Measurements from ENCODE around the gene RARRES1.

The RARRES1 gene

DNA sequence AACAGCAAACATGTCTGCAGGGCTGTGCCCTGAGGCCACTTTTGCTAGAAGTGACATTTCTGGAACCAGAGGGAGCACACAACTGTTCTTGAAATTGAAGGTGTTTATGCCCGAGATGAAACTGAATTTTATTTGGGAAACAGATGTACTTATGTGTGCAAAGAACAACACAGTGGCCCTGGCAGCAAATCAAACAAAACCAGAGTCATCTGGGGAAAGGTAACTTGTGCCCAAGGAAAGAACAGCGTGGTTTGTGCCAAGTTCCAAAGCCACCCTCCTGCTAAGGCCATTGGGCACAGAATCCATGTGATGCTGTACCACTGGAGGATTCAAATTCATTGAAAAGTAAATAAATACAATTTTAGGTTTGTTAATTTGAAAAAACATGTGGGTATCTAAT lies 31.2 kb upstream of the RARRES1 start:
- no peak for DNase-seq

DNA sequence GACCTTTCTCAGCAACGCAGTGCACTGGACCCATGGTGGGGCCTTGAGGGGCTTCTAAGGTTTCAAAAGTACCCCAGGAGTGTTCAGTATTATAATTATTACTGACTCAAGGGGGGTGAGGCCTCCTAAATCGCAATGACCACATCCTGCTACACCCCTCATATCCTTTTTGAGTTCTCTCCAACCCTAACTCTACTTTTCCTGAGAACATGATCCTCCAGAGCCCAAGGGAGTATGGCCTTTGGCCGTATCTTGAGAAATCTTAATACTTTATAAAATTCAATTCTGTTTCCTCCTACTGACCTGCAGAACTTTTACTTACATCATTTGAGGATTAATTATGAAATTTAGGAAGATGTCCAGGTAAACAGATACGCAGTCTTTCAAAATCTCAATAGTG lies 30.4 kb upstream of the RARRES1 start:
- no peak for DNase-seq

DNA sequence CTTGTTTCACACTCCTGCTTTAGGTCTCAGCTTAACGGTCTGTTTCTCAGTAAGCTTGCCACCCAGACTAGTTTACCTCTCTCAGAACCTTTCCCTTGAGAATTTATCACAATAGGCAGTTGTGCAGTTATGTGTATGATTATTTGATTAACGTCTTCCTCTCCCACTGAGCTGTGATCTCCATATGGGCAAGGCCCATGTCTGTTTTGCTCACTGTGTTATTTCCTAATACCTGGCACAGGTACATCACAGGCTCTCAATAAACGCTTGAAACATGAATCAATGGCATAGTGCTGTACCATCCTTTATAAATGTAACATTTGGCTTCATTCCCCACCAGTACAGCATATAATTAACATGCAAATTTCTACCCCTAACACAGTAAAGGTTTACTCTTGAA lies 29.1 kb upstream of the RARRES1 start:
- no peak for DNase-seq

DNA sequence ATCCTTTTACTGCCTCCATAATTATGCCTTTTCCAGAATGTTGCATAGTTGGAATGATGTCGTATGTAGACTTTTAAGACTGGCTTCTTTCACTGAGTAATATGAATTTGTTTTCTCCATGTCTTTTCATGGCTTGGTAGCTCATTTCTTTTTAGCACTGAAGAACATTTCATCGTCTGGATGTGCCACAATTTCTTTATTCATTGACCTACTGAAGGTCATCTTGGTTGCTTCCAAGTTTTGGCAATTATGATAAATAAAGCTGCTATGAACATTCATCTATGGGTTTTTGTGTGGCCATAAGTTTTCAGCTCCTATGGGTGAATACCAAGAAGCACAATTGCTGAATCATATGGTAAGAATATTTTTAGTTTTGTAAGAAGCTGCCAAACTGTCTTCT lies 23.2 kb upstream of the RARRES1 start:
- no peak for DNase-seq

DNA sequence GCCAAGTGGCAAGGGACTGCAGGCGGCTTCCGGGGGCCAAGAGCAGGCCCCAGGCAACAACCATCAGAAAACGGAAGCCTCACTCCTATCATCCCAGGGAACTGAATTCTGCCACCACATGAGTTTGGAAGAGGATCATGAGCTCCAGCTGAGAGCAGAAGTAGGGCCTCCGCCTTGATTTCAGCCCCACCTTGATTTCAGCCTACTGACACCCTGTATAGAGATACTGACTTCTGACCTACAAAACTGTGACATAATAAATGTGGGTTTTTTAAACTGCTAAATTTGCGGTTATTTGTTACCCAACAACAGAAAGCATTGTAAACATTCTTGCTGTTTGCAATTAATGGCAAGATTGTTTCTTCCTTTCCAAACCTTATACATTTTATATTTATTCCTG lies 21.6 kb upstream of the RARRES1 start:
- no peak for DNase-seq

DNA sequence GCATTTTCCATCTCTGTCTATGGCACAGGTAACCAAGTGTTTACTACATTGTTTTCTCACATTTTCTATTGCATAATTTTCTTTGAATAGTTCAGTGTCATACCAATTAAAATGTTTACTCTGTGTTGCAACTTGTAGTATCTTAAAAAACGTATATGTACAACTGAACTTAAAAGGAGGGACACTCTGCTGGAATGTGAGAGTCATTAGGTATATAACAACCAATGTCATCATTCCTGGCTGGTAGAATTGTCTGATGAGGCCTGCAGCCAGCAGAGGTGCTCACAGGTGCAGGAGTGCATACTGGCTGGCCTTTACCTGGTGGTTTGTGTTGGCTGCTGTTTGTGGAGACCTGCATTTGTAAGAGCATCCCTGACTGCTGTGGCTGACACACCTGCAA lies 19.1 kb upstream of the RARRES1 start:
- DNase-seq: no peak

DNA sequence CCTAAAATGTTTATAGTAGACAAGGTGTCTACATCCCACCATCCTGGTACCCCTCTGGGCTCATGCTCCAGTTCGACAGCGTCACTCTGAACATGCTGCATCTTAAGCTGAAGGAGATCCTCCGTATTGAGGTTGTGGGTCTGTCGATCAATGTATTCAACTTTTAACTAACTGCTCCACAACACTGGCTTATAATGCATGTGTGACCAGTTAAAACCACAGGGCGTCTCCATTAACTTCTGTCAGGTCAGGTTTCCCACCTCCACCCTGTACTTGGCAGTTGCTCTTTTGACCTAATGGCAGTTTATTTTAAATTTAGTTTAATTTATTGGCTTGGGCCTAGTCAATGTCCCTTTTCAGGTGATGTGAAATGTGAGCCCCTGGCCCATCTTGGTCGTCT lies 17.8 kb upstream of the RARRES1 start:
- DNase-seq: no peak

DNA sequence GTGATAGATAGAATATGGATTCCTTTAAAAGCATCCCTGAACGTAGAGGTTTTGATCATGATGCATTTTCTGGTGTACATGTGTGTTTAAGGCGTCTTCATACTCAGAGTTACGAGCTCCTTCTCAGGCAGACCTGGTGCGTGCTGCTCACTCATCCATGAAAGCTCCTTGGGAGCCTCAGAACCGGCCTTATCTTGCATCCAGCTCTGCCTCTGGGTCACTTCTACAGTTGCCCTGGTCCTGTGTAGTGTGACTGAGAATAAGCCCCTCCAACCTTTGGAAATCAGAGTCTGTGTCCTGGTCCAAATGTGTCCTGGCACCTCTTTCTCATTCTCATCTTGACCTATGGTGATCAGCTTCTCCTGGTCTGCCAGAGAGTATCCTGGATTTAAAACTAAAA lies 17.3 kb upstream of the RARRES1 start:
- DNase-seq: no peak

DNA sequence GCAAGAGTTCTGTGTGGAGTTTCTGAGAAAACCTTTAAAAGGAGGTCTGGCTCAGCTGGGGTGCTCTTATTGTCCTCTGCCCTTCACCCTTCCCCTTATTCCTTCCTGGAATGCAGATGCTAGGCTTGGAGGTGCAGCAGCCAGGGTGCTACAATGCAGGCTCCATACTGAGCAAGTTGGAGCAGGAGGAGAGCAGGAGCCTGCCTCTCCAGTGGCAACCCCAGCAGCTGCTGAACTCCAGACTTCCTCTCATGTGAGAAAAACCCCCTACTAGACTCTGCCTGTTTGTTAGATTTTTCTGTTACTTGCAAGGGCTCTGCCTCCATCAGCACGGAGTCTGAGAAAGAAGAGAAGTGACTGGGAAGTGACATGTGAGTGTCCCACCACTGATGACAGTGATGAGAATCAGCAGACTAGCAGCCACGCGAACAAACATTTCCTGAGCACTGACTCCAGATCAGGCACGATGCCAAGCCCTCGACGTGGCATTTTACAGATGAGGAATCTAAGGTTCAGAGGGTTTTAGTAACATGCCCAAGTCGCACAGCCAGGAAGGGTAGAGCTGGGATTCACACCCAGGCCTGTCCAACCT lies 16.1 kb upstream of the RARRES1 start:
- peak; percentile 86 to 90 (median 88) for DNase-seq

DNA sequence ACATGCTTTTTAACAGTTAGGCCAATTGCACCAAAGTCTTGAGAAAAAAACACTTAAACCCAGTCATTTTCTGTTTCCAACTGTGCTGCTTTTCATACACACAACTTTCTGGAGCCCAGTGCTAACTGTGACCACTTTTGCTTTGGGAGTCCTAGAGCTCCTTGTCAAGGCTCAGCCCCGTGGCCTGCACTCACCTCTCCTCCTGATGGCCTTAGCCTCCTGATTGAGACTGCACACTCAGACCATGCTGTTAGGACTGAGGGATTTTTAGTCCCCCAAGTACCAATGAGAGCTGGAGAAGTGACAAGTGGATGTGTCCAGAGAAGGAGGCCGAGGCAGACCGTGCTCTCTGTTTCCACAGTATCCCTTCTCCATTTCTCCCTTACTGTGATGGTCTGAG lies 15.2 kb upstream of the RARRES1 start:
- no peak for DNase-seq

DNA sequence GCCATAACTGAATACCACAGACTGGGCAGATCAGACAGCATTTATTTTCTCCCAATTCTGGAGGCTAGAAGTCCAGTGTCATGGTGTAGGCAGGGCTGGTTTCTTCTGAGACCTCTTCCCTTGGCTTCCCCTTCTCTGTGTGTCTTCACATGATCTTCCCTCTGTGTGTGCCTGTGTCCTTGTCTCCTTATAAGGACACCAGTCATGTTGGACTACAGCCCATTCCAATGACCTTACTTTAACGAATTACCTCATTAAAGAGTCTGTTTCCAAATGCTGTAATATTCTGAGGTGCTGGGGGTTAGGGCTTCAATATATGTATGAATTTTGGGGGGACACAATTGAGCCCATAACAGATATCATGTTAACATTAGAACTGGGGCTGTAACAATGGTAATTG lies 13.3 kb upstream of the RARRES1 start:
- no peak for DNase-seq

DNA sequence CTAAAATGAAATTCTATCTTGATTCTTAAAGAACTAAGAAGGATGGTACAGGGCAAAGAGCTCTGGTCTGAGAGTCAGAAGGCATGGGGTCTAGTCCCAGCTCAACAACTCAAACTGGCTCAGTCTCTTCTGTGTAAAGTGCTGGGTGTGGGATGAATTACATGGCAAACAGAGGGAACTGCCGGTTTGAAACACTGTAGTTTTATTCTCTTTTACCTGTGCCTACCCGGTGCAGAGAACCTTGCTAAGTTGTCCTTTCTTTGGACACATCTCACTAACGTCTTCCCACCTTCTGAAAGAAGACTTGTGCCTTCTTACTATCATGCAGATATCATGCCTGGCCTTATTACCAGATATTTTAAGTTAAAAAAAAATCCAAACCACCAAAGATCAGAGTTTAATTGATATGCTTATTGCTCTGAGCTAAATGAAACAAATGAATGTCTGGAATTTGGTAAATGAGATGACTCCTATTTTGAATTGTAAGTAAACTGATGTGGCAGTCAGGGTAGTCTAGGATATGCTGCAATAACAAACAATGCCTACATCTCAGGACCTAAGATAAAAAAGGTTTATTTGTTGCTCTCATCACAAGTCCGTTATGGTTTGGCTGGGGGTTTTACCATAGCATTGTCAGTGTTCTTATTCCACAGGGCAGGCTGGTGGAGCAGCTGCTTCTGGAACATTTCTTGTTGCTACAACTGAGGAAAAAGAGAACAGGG lies 12.5 kb upstream of the RARRES1 start:
- DNase-seq: no peak

DNA sequence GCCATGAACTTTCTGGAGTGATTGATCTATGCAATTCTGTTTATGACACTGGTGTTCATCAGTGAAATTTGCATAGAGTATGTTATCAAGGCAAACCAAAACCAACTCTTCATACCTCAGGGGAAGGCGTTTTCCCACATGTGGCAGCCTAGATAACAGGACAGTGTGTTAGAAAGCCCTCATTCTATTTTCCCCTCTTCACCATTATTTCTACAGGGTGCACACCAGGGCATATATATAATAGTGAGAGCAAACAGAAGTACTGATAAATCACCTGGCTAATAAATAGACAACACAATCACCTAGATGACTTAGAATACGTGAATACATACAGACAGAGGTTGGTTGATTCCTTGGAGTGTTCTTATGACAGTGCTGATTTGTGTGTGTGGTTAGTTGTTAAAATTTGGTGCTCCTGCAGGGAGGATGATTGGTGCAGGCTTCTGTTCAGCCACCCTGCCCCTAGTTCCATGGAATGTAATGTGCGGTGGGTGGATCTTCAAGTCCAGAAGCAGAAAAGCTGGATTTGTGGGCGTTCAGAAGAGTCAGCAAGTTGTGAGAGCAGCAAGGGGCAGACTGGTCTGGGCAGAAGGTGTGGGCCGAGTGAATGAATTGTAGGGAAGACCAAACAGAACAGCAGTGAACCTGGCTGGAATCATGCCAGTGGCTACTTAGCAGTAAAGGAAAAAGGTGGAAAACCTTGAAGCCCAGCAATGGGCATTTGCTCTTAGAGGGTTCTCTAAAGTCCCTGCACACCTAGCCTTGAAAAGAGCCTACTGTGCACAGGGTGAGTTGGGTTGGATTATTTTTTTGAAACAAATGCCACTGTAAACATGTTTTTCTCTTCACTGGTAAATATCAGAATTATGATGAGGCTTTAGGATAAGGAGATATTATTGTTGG lies 11.7 kb upstream of the RARRES1 start:
- DNase-seq: no peak

DNA sequence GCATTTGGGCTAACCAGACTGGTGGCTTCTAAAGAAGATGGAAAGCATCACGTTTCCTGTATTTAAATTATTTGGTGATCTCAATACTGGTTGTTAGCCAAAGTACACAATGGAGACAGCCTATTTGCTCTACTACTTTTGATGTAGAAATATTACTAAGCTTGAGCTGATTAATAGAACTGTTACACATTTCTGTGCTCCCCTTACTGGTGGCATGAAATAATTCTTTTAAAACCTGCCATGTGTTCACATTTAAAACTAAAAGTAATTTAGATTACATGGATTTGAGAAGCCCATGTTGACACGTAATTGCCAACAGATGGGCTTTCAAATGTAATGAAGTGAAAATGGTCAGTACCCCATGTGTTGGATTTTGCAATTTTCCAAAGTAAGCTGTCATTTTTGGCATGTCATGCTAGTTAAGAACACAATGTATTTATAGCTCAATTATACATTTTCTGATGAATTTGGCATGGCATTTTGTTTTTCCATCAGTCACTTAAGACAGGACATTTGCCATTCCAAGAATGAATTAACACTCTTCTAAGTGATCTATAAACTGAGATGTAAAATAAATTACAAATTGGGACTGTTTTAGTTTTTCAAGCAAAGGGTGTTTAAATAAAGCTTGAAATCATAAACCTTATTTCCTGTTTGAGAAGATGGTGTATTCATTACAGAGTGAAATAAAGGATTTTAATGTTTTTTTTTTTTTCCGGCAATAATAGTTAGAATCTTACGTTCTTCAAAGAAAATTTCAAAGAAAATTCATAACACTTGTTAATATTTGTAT lies 10.8 kb upstream of the RARRES1 start:
- no peak for DNase-seq

DNA sequence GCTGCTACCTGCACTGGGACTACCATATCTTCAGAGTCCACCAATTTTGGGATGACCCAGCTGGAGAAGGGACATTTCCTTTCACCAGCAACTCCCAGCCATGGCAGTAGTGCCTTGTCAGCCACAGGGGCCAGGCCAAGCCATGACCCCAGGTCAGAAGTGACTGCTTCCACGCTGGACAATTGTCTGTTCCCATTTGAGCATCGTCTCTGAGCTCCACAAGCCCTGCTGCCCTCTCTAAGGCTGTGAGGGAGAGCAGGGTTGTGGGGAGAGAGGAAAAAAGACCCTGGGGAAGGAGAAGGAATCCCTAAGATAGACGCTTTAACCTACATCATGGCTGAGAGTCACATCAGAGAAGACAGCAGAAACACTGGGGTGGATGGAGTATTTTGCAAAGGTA lies 7.4 kb upstream of the RARRES1 start:
- no peak for DNase-seq

DNA sequence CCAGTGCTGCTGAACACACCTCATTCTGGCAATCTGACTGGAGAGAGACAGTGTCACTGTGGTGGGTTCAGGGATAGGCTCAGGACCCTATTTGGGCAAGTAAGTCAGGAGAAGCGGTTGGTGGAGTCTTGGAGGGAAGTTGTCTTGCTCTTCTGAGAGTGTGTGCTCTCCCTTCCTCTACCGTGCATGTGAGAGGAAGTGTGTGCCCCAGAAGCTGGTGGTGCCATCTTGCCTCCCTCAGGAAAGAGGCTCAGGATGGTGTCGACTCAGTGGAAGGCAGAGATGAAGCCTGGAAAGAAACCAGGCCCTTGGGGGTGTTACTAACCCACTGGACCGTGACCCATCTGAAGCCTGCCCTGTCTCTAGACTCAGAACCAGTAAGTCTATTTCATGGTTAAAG lies 6.8 kb upstream of the RARRES1 start:
- DNase-seq: no peak

DNA sequence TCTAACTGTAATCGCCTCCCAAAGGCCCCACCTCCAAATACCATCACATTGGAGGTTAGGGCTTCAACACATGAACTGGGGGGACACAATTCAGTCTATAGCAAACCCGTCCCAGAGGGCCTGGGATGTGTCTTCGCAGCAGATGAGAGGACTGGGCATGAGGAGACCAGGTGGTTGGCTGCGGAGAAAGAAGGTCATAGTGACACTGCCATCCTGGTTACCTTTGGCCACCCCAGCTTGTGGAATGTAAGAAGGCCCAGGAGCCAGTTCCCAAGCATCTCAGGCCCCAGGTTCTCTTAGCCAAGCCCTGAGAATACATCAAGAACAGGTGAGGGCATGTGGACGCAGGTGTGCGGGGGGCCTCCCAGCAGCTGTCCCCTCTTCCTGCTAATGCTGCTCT lies 6.4 kb upstream of the RARRES1 start:
- no peak for DNase-seq

DNA sequence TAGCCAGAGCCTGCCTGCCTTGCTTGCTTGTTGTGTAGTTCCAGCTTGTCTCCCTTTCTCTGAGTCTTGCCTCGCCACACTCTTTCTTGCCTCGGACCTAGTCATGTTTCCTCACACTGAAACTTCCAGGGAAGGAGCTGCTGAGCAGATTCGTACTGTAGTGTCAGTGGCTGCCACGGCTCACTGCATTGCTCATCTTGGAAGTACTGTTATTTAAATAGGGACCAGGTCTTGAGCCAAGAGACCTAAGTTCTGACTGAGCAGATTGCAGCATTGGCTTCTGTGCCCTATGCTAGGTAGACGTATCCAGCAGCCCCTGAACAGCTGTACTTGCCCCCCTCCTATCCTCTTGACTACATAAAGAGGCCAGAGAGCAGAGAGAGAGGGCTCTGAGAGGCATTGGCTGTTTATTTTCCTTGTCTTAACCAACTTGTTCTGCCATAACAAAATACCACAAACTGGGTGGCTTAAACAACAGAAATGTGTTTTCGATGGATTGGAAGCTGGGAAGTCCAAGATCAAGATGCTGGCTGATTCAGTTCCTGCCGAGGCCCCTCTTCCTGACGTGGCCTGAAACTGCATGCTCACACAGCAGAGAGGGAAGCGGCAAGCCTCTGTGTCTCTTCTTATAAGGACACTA lies 5.8 kb upstream of the RARRES1 start:
- DNase-seq: no peak

DNA sequence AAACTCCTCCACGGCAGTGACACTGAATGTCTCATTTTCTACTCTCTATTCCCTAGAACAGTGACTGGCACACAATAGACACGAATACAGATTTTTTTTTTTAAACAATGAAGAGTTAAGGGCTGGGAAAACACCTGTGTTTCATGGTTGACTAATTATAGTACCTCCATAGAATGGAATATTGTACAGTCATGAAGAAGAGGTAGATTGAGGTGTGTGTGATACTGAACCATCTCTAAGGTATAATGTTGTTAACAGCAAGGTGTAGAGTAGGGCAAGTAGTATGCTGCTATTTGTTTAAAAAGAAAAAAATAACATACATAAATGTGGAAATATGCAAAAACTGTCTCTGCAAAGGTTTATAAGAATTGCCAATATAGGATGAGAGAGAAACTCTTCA lies 5.2 kb upstream of the RARRES1 start:
- DNase-seq: no peak

DNA sequence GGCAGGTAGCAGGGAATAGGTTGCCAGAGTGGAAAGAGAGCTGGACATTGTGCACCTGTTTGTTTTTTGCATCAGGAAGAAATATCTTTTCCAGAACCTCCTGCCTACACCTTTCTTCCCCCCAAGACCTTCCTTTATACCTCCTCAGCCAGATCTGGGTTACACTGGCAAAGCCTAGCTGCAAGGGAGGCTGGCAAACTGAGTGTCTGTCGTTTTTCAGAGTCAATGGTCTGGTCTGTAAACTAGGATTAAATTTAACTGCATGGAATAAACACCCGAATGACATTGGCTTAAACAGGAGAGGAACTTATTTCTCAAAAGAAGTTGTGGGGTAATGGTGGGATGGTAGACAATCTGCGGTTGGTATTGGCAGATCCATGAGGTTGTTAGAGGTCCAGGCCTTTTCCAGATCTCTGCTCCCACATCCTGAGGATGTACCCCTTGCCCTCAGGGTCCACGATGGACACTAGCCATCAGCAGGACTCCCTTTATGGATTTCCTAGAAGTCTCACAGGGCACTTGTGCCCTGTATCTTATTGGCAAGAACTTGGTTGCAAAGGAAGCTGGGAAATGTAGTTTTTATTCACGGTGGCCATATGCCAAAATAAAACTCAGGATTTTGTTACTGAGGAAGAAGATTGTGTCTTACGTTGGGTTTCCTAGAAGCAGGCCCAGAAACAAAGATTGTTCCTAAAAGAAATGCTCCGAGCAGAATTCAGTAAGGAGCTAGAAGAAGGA lies 3.2 kb upstream of the RARRES1 start:
- no peak for DNase-seq

DNA sequence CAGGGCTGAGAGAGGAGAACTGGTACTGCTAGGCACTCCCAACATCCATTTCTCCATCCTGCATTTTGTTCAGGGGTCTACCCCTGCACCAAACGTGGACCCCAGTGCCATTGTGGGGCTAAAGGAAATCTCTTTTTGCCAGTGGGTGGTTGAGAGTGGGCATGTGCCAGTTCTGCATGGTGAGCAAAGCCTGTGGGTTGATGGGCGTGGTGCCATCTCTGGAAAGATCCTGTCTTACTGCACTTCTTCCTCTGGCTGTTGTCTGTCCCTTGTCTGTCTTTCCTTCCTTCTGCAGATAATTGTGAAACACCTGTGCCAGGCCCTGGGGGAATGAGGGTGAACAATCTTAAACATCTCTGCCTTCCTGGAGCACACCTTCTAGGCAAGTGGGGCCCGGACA lies 1.4 kb upstream of the RARRES1 start:
- peak; percentile 25 to 40 (median 27) for DNase-seq

DNA sequence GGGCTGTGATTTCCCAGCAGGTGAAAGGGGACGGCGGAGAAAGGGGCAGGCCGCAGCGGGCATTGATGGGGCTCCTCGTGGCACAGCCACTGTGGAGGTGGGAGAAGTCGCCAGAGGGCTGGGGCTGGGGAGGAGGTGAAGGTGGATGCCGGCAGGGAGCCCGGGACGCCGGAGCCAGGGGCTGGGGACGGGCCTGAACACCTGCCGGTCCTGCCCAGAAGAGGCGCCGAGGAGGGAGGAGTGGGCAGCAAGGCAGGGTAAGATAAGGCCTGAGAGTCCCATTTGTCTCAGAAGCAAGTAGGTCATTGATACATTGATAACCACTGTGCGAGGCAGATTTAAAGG lies 571 bp upstream of the RARRES1 start:
- DNase-seq: no peak

Data from suppressor macrophage treated with lipopolysaccharide for 1 hour (primary cell).